ENCODE results near the gene CORO2B.

DNA sequence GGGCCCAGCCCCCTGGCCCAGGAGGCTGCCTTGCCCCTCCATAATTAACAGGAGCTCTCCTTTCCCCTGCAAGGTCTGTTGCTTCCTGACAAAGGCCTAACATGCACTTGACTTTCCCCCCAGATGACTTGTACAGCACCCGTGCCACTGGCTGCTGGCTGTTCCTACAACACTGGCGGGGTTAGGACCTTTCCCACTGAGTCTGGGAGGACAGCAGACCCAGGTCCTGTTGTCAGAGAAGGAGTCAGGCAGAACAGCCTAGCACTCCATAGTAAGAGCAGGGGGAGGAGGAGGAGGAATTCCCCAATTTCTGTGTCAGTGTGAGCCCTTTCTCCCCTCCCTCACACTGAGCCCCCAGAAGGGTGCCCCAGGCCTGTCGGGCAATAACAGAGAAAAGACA lies 99.2 kb downstream of the CORO2B start:
- TF ChIP-seq, protein P1, sequence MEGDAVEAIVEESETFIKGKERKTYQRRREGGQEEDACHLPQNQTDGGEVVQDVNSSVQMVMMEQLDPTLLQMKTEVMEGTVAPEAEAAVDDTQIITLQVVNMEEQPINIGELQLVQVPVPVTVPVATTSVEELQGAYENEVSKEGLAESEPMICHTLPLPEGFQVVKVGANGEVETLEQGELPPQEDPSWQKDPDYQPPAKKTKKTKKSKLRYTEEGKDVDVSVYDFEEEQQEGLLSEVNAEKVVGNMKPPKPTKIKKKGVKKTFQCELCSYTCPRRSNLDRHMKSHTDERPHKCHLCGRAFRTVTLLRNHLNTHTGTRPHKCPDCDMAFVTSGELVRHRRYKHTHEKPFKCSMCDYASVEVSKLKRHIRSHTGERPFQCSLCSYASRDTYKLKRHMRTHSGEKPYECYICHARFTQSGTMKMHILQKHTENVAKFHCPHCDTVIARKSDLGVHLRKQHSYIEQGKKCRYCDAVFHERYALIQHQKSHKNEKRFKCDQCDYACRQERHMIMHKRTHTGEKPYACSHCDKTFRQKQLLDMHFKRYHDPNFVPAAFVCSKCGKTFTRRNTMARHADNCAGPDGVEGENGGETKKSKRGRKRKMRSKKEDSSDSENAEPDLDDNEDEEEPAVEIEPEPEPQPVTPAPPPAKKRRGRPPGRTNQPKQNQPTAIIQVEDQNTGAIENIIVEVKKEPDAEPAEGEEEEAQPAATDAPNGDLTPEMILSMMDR (IDR thresholded peaks at IDR 0.05): no peak
- TF ChIP-seq POLR2A (IDR thresholded peaks at IDR 0.05): no peak
